OCI-LY3 (cell line): ENCODE results near the gene NDST3.

Experiments used
- H2AFZ ChIP-seq: fragments of 200-600, 300-600 bp; shearing (Covaris generic); 2 replicates; pipeline ENCODE4 v1.6.0; 2014; ENCODE audit warnings: antibody characterized with exemption, low read depth, low read length
- H3K27ac ChIP-seq: fragments of 200-600, 300-600 bp; sonication (generic); 2 replicates; pipeline ENCODE4 v1.5.1; 2014; ENCODE audit warnings: mild to moderate bottlenecking, low read length, moderate library complexity, mixed read lengths
- H3K27me3 ChIP-seq: fragments of 200-600, 300-600 bp; sonication (generic); 2 replicates; pipeline ENCODE4 v1.6.1; 2014; ENCODE audit warnings: low read depth, low read length, mixed read lengths
- H3K36me3 ChIP-seq: fragments of 200-600, 300-600 bp; sonication (generic); replicated peaks from 2 replicates; pipeline ENCODE3; 2014; ENCODE audit warnings: low read depth, low read length, mixed read lengths
- H3K4me1 ChIP-seq: fragments of 300-600, 200-600 bp; sonication (generic); 2 replicates; pipeline ENCODE4 v1.6.1; 2014; ENCODE audit warnings: low read length, mixed read lengths
- H3K4me2 ChIP-seq: fragments of 200-600, 300-600 bp; sonication (generic); 2 replicates; pipeline ENCODE4 v1.6.1; 2014; ENCODE audit warnings: low read length, mixed read lengths
- H3K4me3 ChIP-seq: fragments of 300-600, 200-600 bp; sonication (generic); 2 replicates; pipeline ENCODE4 v1.5.1; 2014; ENCODE audit warnings: antibody characterized with exemption, mild to moderate bottlenecking, low read length, moderate library complexity
- H3K79me2 ChIP-seq: fragments of 300-600, 200-600 bp; shearing (Covaris generic); 2 replicates; pipeline ENCODE4 v1.6.1; 2014; ENCODE audit warnings: mild to moderate bottlenecking, low read length, mixed read lengths
- H3K9ac ChIP-seq: fragments of 300-600, 200-600 bp; shearing (Covaris generic); 2 replicates; pipeline ENCODE4 v1.6.0; 2014; ENCODE audit warnings: mild to moderate bottlenecking, low read length, moderate library complexity
- H3K9me3 ChIP-seq: fragments of 200-600, 300-600 bp; shearing (Covaris generic); 2 replicates; pipeline ENCODE4 v1.6.1; 2014; ENCODE audit warnings: low read length, mixed read lengths; ENCODE audit not compliant: insufficient read depth
- H4K20me1 ChIP-seq: fragments of 200-600, 300-600 bp; sonication (generic); 2 replicates; pipeline ENCODE4 v1.6.1; 2016; ENCODE audit warnings: low read length, mixed read lengths; ENCODE audit not compliant: insufficient read depth
- EZH2phosphoT487 ChIP-seq: fragments of 200-600 bp; shearing (Covaris generic); IDR thresholded peaks from 2 replicates; pipeline ENCODE4 v1.6.1; 2018; ENCODE audit warnings: antibody characterized with exemption, mixed run types, low read depth
- TF ChIP-seq, protein P1 (sequence below): fragments of 200-600, 300-600 bp; sonication (generic); IDR thresholded peaks from 2 replicates; pipeline ENCODE4 v1.5.1; 2014; ENCODE audit warnings: antibody characterized with exemption, low read length, low read depth

NDST3 gene

DNA sequence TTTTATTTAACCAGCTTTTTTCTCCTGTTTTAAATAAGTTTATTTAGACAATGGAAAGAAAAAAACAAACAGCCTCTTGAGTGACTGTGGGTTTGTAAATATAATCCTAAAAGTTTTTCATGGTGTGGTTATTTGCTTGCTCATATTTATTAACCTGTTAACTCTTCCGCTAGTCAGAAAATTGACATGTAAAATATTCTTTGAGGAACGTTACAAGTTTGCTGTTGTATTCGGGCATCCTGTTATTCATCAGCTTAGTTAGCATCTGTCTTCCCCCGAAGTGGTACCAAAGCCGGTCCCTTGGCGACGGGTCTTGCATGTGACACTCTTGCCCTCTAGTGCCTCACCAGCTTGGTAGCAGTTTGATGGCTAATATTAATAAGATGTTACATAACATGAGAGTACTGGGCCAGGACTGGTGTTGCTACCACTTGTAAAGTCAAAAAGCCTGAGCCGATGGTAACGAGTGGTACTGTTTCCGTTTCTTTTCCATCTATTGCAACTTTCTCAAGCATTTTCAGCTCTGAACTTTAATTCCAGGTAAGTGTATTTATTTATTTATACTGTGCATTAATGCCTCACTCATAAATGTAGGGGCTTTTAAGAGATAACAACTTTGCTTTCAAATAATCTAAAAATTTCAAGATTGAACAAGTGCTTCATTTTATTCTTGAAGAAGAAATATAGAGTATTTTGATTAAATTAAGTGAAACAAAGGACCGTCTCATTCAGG lies at the start of gene NDST3:
Gene NDST3 (plus strand): TSS at position 434 of the 733 bp plus-strand sequence. CDS start 19,425 bp downstream, outside the sequence.
- H4K20me1 ChIP-seq: no peaks in the 10 kb centered on the region
- no peaks in the 10 kb centered on the region for H3K36me3 ChIP-seq
- H3K27ac ChIP-seq: no peak within 1 kb of the TSS
- no peak for TF ChIP-seq EZH2phosphoT487
- TF ChIP-seq, protein P1, sequence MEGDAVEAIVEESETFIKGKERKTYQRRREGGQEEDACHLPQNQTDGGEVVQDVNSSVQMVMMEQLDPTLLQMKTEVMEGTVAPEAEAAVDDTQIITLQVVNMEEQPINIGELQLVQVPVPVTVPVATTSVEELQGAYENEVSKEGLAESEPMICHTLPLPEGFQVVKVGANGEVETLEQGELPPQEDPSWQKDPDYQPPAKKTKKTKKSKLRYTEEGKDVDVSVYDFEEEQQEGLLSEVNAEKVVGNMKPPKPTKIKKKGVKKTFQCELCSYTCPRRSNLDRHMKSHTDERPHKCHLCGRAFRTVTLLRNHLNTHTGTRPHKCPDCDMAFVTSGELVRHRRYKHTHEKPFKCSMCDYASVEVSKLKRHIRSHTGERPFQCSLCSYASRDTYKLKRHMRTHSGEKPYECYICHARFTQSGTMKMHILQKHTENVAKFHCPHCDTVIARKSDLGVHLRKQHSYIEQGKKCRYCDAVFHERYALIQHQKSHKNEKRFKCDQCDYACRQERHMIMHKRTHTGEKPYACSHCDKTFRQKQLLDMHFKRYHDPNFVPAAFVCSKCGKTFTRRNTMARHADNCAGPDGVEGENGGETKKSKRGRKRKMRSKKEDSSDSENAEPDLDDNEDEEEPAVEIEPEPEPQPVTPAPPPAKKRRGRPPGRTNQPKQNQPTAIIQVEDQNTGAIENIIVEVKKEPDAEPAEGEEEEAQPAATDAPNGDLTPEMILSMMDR: peak; percentile 39
- H2AFZ ChIP-seq: no peak within 1 kb of the TSS
- H3K79me2 ChIP-seq: no peaks in the 10 kb centered on the region
- H3K9me3 ChIP-seq: no peaks in the 10 kb centered on the region
- no peaks in the 10 kb centered on the region for H3K4me1 ChIP-seq
- H3K4me2 ChIP-seq: no peak within 1 kb of the TSS
- no peak within 1 kb of the TSS for H3K4me3 ChIP-seq
- no peaks in the 10 kb centered on the region for H3K27me3 ChIP-seq
- no peak within 1 kb of the TSS for H3K9ac ChIP-seq

DNA sequence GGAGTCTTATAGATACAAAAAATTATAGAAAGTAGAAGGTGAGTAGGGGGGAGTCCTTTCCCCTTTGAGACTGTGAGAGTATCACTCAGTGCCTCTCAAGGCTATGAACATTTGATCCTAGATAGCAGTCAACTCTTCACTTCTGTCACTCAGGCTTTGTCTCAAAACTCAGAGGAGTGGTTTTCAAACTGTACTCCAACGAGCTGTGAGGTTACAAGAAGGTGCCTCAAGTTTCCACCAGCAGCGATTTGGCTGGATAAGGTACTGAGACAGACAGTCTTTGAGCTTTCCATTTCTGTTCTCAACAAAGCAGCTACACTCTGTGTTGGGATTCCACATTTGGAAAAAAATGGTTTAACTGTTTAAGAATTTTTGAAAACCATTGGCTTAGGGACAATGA lies 48.0 kb upstream of the NDST3 start:
- Histone ChIP-seq H3K4me1 (peaks cover 10% of the 10 kb centered on the region), H3K4me3 (no peak overlapping the region), H3K27me3 (no peaks in the 10 kb centered on the region), H4K20me1 (no peaks in the 10 kb centered on the region), H3K9ac (no peak overlapping the region), H3K36me3 (no peaks in the 10 kb centered on the region), H3K4me2 (no peak overlapping the region), H3K9me3 (no peaks in the 10 kb centered on the region; the same call in 1 of the 2 replicates), H3K79me2 (no peaks in the 10 kb centered on the region), H3K27ac (no peak overlapping the region), H2AFZ (no peak overlapping the region)
- no peak for TF ChIP-seq EZH2phosphoT487
- TF ChIP-seq, protein P1: no peak

DNA sequence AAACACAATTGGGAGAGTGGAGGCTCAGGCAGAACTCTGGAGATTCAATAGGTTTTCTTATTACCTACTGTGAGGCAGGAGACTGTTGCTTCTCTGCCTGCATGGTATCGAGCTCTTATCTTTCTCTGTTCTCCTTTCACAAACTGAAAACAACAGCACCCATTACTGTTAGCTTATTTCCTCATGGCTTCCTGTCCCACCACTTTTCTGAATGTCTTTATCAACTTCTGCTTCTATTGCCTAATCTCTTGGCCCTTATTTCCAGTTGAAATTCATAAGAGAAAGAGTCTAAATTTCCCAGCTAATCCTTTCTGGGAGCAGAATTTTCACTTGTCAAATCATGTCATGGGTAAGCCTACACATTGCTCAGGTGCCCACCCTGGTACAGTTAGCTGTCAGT lies 46.8 kb upstream of the NDST3 start:
- H3K27me3 ChIP-seq: no peaks in the 10 kb centered on the region
- H3K79me2 ChIP-seq: no peaks in the 10 kb centered on the region
- TF ChIP-seq, protein P1: no peak
- TF ChIP-seq EZH2phosphoT487: no peak
- H3K9me3 ChIP-seq: no peaks in the 10 kb centered on the region
- H3K4me1 ChIP-seq: peaks cover 10% of the 10 kb centered on the region
- H3K9ac ChIP-seq: no peak overlapping the region
- H4K20me1 ChIP-seq: no peaks in the 10 kb centered on the region
- H3K36me3 ChIP-seq: no peaks in the 10 kb centered on the region
- H3K4me2 ChIP-seq: peak overlapping the region; percentile 26; the same call in 1 of the 2 replicates
- peak overlapping the region; percentile 14 for H2AFZ ChIP-seq
- H3K27ac ChIP-seq: no peak overlapping the region
- no peak overlapping the region for H3K4me3 ChIP-seq

DNA sequence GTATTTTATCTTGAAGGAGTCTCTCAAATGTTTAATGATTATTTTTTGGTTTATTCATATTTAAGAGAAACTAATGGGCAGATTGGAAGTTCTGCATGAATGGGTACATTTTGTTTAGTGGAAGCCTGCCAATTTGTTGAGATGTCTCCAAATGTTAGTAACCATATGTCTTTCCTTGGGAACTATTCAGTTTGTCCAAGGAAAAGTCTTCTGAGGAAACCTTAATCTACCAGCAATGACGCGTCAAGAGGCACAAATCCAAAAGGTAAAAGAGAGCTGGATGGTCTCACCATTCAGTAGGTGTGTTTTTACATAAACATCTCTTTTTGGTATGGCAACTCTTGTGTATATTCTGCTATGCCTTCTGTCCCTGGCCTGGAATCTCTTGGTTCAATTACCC lies 37.4 kb upstream of the NDST3 start:
- no peak overlapping the region for H3K27ac ChIP-seq
- no peak for TF ChIP-seq EZH2phosphoT487
- TF ChIP-seq, protein P1: no peak
- H2AFZ ChIP-seq: no peak overlapping the region

More for the DNA sequence above, 37.4 kb upstream of the NDST3 start:
- no peak overlapping the region for H3K4me2 ChIP-seq
- no peak overlapping the region for H3K9ac ChIP-seq
- H3K4me1 ChIP-seq: no peaks in the 10 kb centered on the region
- no peaks in the 10 kb centered on the region for H3K27me3 ChIP-seq
- no peaks in the 10 kb centered on the region for H3K9me3 ChIP-seq
- no peaks in the 10 kb centered on the region for H3K36me3 ChIP-seq
- no peaks in the 10 kb centered on the region for H4K20me1 ChIP-seq
- no peak overlapping the region for H3K4me3 ChIP-seq
- no peaks in the 10 kb centered on the region for H3K79me2 ChIP-seq
